GM12878 (cell line): ENCODE measurements around the gene LBH.

ENCODE experiments used
- CTCF ChIP-seq, 3 experiments: IDR thresholded peaks in 2 of 3; conservative IDR thresholded peaks in 1 of 3; 2 replicates each; pipeline ENCODE4 v1.5.1; 2011; ENCODE audit warnings: low read depth in 3 of 3, low read length in 3 of 3, mild to moderate bottlenecking in 3 of 3, control low read depth in 2 of 3, moderate library complexity in 2 of 3, inconsistent platforms in 1 of 3, mixed read lengths in 1 of 3; ENCODE audit not compliant: control insufficient read depth in 2 of 3, insufficient read depth in 1 of 3; ENCODE audit errors: extremely low read depth in 1 of 3
- FOXM1 ChIP-seq: IDR thresholded peaks from 2 replicates; pipeline ENCODE4 v1.6.1; 2012; ENCODE audit warnings: low read depth, mild to moderate bottlenecking, inconsistent platforms, low read length, moderate library complexity
- REST ChIP-seq: IDR thresholded peaks from 2 replicates; pipeline ENCODE4 v1.6.1; 2012; ENCODE audit warnings: mild to moderate bottlenecking, low read depth, low read length
- ZNF687 ChIP-seq: fragments of 450-650 bp; IDR thresholded peaks from 2 replicates; pipeline ENCODE4 v1.6.1; 2017; ENCODE audit warnings: mild to moderate bottlenecking, moderate library complexity

- TF ChIP-seq REST (no peak), ZNF687 (no peak), FOXM1 (no peak), CTCF (IDR thresholded peaks at IDR 0.05 in 2 of 3, conservative IDR thresholded peaks at IDR 0.05 in 1 of 3; ENCODE audit: control insufficient read depth in 2 of 3, extremely low read depth in 1 of 3, insufficient read depth in 1 of 3, low read depth in 3 of 3, low read length in 3 of 3) (no peak)
Observed at GRCh38 chr2:30250421-30250820, 19.1 kb downstream of the LBH start.
